ENCODE measurements around the gene SENP1. TPM values are rescaled to one million over a fixed set of nuclear protein-coding genes. Genes with fewer than 3 reads are reported as not detected.

SENP1 gene
- total and polyA plus RNA-seq, 9 donors = 6.2 to 28.9 (median 19.7) TPM

DNA sequence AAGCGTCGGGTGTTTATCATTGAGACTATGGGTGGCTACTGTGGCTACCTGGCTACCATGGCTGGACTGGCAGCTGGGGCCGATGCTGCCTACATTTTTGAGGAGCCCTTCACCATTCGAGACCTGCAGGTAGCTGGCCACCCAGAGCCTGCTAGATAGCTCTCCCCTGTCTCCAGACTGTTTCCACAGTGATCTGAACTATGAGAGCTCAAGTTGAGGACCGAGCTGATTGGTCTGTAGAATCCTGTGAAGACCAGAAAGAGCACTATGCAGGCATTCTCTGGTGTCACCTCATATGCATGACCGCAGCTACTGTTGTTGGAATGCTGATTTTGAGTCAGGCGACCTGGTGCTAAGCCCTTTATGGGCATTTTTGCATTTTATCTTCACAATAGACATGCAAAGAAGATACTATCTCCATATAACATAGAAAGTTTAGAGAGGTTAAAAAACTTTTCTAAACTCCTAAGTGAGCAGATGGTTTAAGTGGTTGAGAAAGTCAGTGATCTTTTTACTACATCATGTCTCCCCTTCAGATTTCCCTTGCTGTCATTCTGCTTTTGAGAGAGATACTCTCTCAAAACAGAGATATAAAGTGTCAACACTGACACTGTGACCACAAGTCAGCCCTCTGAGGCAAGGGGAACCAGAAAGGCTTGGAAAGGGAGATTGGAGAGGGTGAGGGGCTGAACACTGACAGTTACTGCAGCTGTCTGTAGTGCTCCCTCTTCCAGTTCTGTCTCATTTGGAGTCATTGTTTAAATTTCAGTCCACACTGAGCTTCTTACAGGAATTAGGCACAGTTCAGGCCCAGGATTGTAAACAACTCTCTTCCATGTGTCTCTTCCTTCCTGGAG is 37.2 kb upstream of the SENP1 start:
- no peak overlapping the region for H3K27ac ChIP-seq
- DNase-seq = no peak
- no peaks in the 10 kb centered on the region for H3K36me3 ChIP-seq
- WGBS, 3 donors = 82 to 86% (median 84%) methylated on average over 7 of the region's 7 CpGs
- intact Hi-C loops (cut with DNase I) = no loop called here
- no peaks in the 10 kb centered on the region for H3K27me3 ChIP-seq
- H3K4me3 ChIP-seq = no peak overlapping the region
- TF ChIP-seq, protein P1, sequence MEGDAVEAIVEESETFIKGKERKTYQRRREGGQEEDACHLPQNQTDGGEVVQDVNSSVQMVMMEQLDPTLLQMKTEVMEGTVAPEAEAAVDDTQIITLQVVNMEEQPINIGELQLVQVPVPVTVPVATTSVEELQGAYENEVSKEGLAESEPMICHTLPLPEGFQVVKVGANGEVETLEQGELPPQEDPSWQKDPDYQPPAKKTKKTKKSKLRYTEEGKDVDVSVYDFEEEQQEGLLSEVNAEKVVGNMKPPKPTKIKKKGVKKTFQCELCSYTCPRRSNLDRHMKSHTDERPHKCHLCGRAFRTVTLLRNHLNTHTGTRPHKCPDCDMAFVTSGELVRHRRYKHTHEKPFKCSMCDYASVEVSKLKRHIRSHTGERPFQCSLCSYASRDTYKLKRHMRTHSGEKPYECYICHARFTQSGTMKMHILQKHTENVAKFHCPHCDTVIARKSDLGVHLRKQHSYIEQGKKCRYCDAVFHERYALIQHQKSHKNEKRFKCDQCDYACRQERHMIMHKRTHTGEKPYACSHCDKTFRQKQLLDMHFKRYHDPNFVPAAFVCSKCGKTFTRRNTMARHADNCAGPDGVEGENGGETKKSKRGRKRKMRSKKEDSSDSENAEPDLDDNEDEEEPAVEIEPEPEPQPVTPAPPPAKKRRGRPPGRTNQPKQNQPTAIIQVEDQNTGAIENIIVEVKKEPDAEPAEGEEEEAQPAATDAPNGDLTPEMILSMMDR (IDR thresholded peaks at IDR 0.05) = no peak
- TF ChIP-seq EP300 (IDR thresholded peaks at IDR 0.05) = no peak
- TF ChIP-seq POLR2A (IDR thresholded peaks at IDR 0.05) = no peak
- no peaks in the 10 kb centered on the region for H3K9me3 ChIP-seq
- H3K4me1 ChIP-seq (ENCODE audit: insufficient read depth) = no peaks in the 10 kb centered on the region

DNA sequence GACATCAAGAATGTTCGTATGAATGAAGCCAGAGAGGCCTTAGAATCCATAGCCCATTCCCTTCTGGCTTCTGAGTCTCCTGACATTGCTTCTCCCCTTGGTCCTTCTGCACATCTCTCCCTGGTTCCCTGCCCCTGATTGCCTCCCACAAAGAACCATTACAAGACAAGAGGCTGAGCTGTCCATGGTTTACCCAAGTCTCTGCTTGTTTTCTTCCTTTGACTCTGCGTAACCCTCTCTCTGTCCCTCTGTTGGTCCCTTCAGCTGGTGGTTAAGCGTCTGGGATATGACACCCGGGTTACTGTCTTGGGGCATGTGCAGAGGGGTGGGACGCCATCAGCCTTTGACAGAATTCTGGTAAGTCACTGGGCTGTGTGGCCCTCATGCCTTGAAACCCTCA is 29.1 kb upstream of the SENP1 start:
- no peak for DNase-seq
- H3K4me3 ChIP-seq = no peak overlapping the region
- H3K4me1 ChIP-seq (ENCODE audit: insufficient read depth) = no peaks in the 10 kb centered on the region
- TF ChIP-seq, protein P1 (IDR thresholded peaks at IDR 0.05) = no peak
- no peak for TF ChIP-seq POLR2A (IDR thresholded peaks at IDR 0.05)
- no peak for TF ChIP-seq EP300 (IDR thresholded peaks at IDR 0.05)
- no peaks in the 10 kb centered on the region for H3K36me3 ChIP-seq
- H3K27ac ChIP-seq = no peak overlapping the region
- intact Hi-C loops (cut with DNase I) = no loop called here
- no peaks in the 10 kb centered on the region for H3K27me3 ChIP-seq
- 91 to 93% (median 92%) methylated on average over 5 of the region's 5 CpGs for WGBS, 3 donors
- no peaks in the 10 kb centered on the region for H3K9me3 ChIP-seq

DNA sequence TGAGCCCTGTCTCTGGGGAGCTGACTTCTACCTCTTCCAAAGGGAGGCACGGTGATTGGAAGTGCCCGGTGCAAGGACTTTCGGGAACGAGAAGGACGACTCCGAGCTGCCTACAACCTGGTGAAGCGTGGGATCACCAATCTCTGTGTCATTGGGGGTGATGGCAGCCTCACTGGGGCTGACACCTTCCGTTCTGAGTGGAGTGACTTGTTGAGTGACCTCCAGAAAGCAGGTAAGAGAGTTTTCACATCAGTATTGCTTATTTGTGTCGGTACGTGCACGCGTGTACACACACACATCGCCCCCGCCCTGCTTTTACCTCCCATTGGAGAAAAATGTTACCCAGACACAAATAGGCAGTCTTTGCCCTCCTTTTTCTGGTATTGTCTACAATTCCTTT is 26.9 kb upstream of the SENP1 start:
- DNase-seq = no peak
- 87 to 94% (median 91%) methylated on average over 14 of the region's 14 CpGs for WGBS, 3 donors
- Histone ChIP-seq H3K4me3 (no peak overlapping the region), H3K27me3 (no peaks in the 10 kb centered on the region), H3K36me3 (no peaks in the 10 kb centered on the region), H3K9me3 (no peaks in the 10 kb centered on the region), H3K27ac (no peak overlapping the region), H3K4me1 (ENCODE audit: insufficient read depth) (no peaks in the 10 kb centered on the region)
- no peak for TF ChIP-seq POLR2A (IDR thresholded peaks at IDR 0.05)
- TF ChIP-seq, protein P1 (IDR thresholded peaks at IDR 0.05) = no peak
- TF ChIP-seq EP300 (IDR thresholded peaks at IDR 0.05) = no peak
- intact Hi-C loops (cut with DNase I) = no loop called here

DNA sequence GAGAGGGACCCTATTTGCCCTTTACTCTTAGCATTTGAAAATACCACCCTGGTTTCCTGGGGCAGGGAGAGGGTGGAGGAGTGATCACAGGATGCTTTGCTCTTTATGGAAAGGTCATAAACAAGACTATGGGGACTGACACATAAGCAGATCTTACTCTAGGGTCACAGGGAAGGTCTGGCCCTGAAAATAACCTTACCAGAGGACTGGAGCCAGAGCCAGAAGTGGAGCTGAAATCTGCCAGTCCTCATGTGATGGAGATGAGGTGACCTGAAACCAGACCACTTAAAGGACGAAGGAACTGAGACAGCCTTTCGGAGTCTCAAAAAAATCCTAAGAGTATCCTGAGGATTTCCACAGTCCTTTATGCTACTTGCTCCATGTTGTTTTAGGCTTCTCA is 25.6 kb upstream of the SENP1 start:
- Histone ChIP-seq H3K4me1 (ENCODE audit: insufficient read depth) (no peaks in the 10 kb centered on the region), H3K27me3 (no peaks in the 10 kb centered on the region), H3K9me3 (no peaks in the 10 kb centered on the region), H3K27ac (no peak overlapping the region), H3K36me3 (no peaks in the 10 kb centered on the region), H3K4me3 (no peak overlapping the region)
- no peak for DNase-seq
- intact Hi-C loops (cut with DNase I) = no loop called here
- TF ChIP-seq EP300 (IDR thresholded peaks at IDR 0.05) = no peak
- TF ChIP-seq POLR2A (IDR thresholded peaks at IDR 0.05) = no peak
- TF ChIP-seq, protein P1 (IDR thresholded peaks at IDR 0.05) = no peak
- WGBS, 3 donors = 89 to 93% (median 93%) methylated on average over 2 of the region's 2 CpGs

Data from ovary (tissue), 9 donors.